Thoracic aorta (tissue), 2 donors: ENCODE data around the gene SPATA22. TPM values are rescaled to one million over a fixed set of nuclear protein-coding genes. Genes with fewer than 3 reads are reported as not detected.
"Not testable (repeated sequence)": the region's sequence is repeated elsewhere in the genome, so short reads cannot be mapped to it uniquely, and the experiment has no call there.

Source experiments
- ATAC-seq: fragments of 150-250 bp; one replicate; pipeline ENCODE4 v1.8.0; 2017; ENCODE audit warnings: low read depth; ENCODE audit not compliant: insufficient number of reproducible peaks, low FRiP score
- DNase-seq: peaks from one replicate; pipeline ENCODE4 v3.0.0-alpha.2; 2020; ENCODE audit warnings: low spot score
- H3K27ac ChIP-seq, 2 donors: fragments of 200-600 bp; sonication (generic); 1 replicate in 1 of 2; 2 replicates in 1 of 2; pipeline ENCODE4 v1.5.1; 2016; ENCODE audit warnings: mild to moderate bottlenecking in 2 of 2, moderate library complexity in 2 of 2
- H3K27me3 ChIP-seq: fragments of 200-600 bp; sonication (generic); replicated peaks from 2 replicates; pipeline ENCODE4 v1.6.0; 2016; ENCODE audit warnings: mild to moderate bottlenecking; ENCODE audit not compliant: insufficient read depth
- H3K36me3 ChIP-seq: fragments of 200-600 bp; sonication (generic); one replicate; pipeline ENCODE4 v1.5.1; 2016
- H3K4me1 ChIP-seq, 2 donors: fragments of 200-600 bp; sonication (generic); 1 replicate in 1 of 2; 2 replicates in 1 of 2; pipeline versions ENCODE4 v1.5.1 to v1.6.0; 2016; ENCODE audit warnings: low read depth in 2 of 2, mild to moderate bottlenecking in 1 of 2; ENCODE audit not compliant: control insufficient read depth in 1 of 2
- H3K4me3 ChIP-seq: fragments of 200-600 bp; sonication (generic); 2 replicates; pipeline ENCODE4 v1.5.1; 2016; ENCODE audit warnings: mild to moderate bottlenecking
- H3K9me3 ChIP-seq: fragments of 200-600 bp; sonication (generic); 2 replicates; pipeline ENCODE4 v1.5.1; 2016
- total RNA-seq, 2 donors: library from RNA; depleted of rRNA; stranded (reverse); fragments of >200 nt; gene quantifications; one replicate each; pipeline versions ENCODE4 v1.1.0 to v1.2.3, GENCODE V29; 2016
- TF ChIP-seq, protein P1 (sequence below): fragments of 200-600 bp; sonication (generic); IDR thresholded peaks from one replicate; pipeline ENCODE4 v1.5.1; 2019; ENCODE audit warnings: antibody characterized with exemption

SPATA22 gene
- total RNA-seq, 2 donors from 2014 or later: not detected

- Histone ChIP-seq H3K27me3 (no peaks in the 10 kb centered on the region), H3K4me1 (no peaks in the 10 kb centered on the region), H3K9me3 (no peaks in the 10 kb centered on the region), H3K36me3 (no peaks in the 10 kb centered on the region), H3K27ac (no peak within 1 kb of the TSS), H3K4me3 (no peak within 1 kb of the TSS)
- TF ChIP-seq, protein P1, sequence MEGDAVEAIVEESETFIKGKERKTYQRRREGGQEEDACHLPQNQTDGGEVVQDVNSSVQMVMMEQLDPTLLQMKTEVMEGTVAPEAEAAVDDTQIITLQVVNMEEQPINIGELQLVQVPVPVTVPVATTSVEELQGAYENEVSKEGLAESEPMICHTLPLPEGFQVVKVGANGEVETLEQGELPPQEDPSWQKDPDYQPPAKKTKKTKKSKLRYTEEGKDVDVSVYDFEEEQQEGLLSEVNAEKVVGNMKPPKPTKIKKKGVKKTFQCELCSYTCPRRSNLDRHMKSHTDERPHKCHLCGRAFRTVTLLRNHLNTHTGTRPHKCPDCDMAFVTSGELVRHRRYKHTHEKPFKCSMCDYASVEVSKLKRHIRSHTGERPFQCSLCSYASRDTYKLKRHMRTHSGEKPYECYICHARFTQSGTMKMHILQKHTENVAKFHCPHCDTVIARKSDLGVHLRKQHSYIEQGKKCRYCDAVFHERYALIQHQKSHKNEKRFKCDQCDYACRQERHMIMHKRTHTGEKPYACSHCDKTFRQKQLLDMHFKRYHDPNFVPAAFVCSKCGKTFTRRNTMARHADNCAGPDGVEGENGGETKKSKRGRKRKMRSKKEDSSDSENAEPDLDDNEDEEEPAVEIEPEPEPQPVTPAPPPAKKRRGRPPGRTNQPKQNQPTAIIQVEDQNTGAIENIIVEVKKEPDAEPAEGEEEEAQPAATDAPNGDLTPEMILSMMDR: no peak
- DNase-seq (no peak), ATAC-seq (no peak)
These were observed 73.3 kb downstream of the SPATA22 start, which contains the start of gene OR1E1 for GRCh38 chr17:3398310-3398709. Gene OR1E1, minus strand, starts transcription at chr17:3398410. Its CDS starts 0 bp downstream, at chr17:3398410.

DNA sequence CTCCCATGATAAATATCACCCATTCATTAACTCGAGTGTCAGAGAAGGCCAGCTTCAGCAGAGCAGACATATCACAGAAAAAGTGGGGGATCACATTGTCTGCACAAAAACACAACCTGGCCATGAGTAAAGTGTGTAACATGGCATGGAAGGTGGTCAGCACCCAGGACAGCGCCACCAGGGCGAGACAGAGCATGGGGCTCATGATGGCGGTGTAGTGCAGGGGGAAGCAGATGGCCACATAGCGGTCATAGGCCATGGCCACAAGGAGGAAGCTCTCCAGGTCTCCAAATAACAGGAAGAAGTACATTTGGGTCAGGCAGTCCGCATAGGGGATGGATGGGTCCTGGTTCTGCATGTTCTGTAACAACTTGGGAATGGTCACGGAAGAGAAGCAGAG is 73.8 kb downstream of the SPATA22 start:
- not testable (repeated sequence) for H3K36me3 ChIP-seq, H3K27me3 ChIP-seq, ATAC-seq, H3K4me3 ChIP-seq, H3K27ac ChIP-seq, DNase-seq, H3K9me3 ChIP-seq, H3K4me1 ChIP-seq

Other genes starting within 250 kb of the SPATA22 start
- gene OR3A1, start 173.5 kb downstream of the SPATA22 start, total RNA-seq: 1 to 10 TPM in 1 of 2 donors, not detected in 1; 1.4 TPM
- gene OR3A2, start 85.5 kb downstream of the SPATA22 start, total RNA-seq: under 1 TPM; 0.49 to 0.68 TPM
- gene OR1E1, start 73.4 kb downstream of the SPATA22 start, total RNA-seq: not detected
- not detected for gene OR3A3, start 60.4 kb downstream of the SPATA22 start, total RNA-seq
- not detected for gene OR1E2, start 38.0 kb downstream of the SPATA22 start, total RNA-seq
- gene ASPA, start 4.2 kb upstream of the SPATA22 start, total RNA-seq: 1 to 10 TPM; 1.4 to 2.6 TPM
- under 1 TPM in 1 of 2 donors, not detected in 1; 0.56 TPM for gene TRPV3, start 86.0 kb upstream of the SPATA22 start, total RNA-seq
- gene TRPV1, start 137.6 kb upstream of the SPATA22 start, total RNA-seq: 1 to 10 TPM; 5.8 to 7.0 TPM
- gene SHPK, start 164.4 kb upstream of the SPATA22 start, total RNA-seq: 10 to 100 TPM; 10.5 to 16.1 TPM
- gene CTNS, start 164.9 kb upstream of the SPATA22 start, total RNA-seq: 10 to 100 TPM in 1 of 2 donors, 1 to 10 TPM in 1; 6.6 to 23.3 TPM
- gene TAX1BP3, start 196.8 kb upstream of the SPATA22 start, total RNA-seq: 100 to 1,000 TPM; 127 to 243 TPM
- gene EMC6, start 197.0 kb upstream of the SPATA22 start, total RNA-seq: 10 to 100 TPM; 10.8 to 17.6 TPM
- 1 to 10 TPM in 1 of 2 donors, not detected in 1; 2.3 TPM for gene P2RX5, start 224.3 kb upstream of the SPATA22 start, total RNA-seq